GM19452 (cell line): ENCODE data around the gene FNDC7.
"Not testable (repeated sequence)": the region's sequence is repeated elsewhere in the genome, so short reads cannot be mapped to it uniquely, and the experiment has no call there.

ENCODE experiments used
- ATAC-seq: cut with Tn5 transposase; IDR thresholded peaks from one replicate; pipeline ENCODE4 v1.9.1; 2021; ENCODE audit not compliant: unreplicated experiment

Gene FNDC7

DNA sequence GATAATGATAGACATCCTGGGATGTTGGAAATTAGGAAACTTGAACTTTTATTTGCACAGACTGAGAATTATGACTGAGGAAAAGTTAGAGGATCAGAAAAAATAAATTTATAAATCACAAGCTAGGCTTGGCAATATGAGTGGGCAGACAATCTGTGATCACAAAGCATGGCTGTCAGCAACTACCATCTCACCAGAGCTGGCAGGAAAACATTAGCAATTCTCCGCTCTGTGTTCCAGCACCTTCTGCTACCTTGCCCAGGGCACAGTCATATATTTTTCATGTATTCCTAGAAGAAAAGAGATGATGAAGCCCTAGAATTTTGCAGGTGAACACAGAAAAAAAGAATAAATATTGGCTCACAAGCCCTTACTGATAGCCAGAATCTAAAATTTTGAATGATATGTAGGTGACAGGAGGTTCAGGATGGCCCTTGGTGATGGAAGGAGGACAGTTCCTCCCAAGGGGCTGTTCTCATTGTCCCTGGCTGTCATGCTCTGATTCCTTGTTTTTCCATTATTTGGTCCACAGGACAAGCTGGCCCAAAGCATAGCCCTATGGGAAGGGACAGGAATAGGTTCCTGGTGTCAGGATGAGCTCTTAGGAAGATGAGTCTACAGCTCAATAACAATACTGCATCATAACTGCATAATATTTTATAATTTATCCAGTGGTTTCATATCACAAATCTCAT lies 21.6 kb downstream of the FNDC7 start:
- ATAC-seq = no peak

DNA sequence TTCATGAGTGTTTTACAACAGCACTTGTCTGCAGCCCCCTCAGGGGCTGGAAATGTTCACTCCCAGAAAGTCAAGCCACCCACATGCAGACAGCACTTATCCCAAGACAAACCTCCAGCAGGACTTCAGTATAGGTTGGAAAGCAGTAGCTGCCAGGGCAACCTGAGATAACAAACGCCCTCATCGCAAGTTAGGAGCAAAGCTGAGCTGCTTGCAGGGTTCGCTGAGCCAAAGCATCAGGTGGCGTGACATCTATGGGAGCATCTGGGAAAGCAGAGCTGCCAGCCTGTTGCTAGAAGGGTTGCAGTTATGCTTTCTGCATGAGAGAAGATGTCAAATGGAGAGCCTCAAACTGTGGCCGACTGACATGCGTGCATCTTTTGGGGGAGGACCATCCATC lies 29.5 kb downstream of the FNDC7 start:
- no peak for ATAC-seq

DNA sequence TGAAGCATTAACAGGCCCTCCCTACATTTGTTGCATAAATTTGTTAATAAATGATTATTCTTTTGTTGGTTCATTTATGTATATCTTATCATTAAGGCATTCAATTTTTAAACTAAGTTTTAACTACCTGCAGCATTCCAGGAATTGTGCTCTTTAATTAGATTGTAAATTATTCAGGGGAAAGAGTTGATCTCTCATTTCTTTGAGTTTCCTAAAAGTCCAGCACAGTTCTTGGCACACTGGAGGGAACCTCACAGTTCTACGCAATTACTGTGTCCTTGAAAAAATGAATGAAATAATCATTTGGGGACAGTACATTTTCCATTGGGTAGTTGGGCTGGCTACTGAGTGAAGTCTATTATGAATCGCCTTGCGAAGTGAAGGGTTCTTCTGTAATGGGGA lies 33.3 kb downstream of the FNDC7 start:
- ATAC-seq = no peak

DNA sequence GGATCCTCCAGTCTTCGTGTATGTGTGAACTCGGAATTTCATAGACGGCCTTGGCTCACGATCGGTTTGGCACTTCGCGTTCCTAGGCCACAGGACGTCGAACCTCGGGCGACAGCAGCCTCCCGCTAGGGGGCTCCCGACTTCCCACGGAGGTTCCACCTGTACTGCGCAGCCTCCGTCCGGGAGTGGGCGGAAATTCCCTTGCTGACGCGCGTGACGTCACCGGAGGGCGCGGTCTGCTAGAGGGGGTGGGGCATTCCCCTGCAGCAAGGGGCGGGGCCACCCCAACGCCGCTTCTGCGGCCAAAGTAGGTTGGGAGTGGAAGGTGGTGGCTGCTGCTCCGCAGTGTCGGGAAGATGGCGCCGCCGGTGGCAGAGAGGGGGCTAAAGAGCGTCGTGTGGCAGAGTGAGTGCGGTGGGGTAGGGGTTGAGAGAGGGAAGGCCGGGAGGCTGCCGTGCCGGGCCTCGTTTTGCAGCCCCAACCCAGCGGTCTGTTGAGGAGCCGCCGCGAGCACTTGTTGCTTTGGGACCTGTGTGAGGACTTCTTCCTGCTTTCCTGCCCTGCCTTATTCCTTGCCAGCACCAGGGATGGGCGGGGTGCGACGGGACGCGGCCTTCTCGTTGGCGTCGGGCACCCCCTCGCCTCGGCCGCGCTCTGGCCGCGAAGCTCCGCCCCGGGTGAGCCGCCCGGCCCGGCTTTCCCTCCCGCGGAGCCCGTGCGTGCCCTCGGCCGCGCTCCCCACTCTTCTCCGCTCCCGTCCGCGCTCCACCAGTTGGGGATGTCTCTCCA lies 33.9 kb downstream of the FNDC7 start, which contains the start of gene STXBP3:
STXBP3 (plus strand) TSS at position 293 of the 789 bp plus-strand sequence; CDS start at position 357, 64 bp downstream.
- peak; percentile 93 for ATAC-seq

DNA sequence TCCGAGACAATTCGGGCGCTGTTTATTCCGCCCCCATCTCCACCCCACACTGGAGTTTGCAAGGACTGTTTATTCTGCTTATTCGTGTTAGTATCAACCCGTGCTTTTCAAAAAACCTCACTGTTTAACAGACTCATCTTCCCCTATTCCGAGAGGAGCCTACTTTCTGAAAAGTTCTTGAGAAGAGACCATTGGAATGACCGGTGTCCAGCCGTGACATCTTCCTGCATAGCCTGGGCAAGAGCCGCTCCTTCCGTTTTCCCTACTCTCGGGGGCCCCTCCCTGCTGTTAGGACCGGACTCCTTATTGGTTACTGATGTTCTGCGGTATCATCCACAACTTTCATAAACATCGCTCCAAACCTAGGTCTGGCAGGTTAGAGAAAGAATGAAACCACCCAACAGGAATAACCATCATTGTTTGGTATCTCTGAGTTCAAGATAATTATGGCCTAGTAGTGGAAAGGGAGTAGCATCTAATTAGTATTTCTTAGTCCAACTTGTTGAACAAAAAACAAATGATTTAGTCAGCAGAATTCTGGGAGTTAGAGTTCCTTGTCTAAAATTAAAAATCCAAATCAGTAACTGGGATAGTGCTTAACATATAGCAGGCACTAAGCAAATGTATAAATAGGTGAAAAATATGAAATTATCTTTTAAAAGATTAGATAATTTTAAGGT lies 34.6 kb downstream of the FNDC7 start:
- peak; percentile 19 for ATAC-seq

DNA sequence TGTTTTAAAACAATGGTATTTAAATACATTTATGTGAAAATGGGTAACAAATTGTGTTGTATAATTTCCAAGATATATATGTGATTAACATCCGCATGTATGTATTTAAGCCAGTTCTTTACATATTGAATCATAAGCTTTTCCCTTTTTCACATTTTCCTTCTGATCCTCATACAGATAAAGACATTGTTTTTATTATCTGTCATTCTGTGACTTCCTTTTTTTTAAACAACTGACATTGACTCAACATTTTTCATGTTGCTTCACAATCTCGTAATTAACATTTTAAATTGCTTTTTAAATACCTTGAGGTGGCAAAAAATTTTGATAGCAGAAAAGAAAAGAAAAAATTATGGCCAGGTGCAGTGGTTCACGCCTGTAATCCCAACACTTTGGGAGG lies 35.2 kb downstream of the FNDC7 start:
- no peak for ATAC-seq

DNA sequence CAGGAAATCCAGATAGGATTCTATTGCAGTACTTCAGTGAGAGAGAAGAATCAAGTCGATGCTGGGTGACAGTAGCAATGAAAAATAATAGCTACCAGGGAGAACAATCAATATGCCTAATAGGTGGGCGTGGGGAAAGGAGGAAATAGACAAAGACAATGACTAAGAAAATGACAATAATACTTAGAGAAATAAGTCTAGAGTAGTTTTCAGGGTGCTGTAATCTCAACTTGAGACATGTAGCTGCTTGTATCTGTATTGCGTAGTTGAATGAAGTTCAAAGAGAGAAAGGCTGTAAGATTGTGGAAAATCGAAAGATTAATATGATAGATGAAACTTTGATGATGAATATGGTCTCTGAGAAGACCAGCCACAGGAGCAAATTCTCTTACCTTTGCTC lies 36.4 kb downstream of the FNDC7 start:
- no peak for ATAC-seq

DNA sequence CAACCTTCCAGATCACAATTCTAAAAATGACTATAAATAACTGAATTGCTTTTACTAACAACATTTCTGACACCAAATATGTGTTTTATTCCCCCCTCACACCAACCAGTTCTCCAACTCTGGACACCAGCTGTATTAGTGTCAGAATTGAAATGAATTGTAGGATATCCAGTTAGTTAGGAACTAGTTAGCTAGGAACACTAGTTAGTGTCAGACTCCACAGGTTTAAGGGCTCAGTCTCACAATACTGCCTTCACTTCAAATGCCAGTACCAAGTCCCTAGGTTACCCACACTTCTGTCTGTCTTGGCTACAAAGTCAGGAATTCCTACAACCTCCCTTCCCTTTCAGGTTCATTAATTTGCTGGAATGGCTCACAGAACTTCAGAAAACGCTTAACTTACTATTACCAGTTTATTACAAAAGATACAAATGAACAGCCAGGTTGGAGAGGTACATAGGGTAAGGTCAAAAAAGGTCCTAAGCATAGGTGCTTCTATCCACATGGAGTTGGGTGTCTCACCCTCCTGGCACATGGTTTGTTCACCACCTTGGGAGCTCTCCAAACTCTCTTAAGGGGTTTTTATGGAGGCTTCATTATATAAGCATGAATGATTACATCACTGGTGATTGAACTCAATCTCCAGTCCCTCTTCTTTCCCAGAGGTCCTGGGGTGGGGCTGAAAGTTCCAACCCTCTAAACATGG lies 37.9 kb downstream of the FNDC7 start:
- no peak for ATAC-seq

DNA sequence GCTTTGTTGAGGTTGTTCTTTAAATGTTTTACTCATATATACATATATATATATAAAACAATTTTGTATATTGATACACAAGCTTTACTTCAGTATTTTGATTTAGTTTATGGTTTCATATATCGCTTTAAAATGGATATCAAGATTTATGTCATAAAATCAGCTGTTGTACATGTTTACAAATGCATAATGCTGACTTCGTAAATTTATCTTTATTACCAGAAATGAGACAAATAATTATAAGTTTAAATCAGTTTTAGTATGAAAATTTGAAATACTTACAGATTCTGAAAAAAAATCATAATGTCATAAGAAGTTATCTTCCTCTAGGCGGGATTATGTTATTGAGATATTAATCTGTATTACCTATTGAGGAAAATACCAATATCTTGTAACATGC lies 40.7 kb downstream of the FNDC7 start:
- ATAC-seq = no peak

DNA sequence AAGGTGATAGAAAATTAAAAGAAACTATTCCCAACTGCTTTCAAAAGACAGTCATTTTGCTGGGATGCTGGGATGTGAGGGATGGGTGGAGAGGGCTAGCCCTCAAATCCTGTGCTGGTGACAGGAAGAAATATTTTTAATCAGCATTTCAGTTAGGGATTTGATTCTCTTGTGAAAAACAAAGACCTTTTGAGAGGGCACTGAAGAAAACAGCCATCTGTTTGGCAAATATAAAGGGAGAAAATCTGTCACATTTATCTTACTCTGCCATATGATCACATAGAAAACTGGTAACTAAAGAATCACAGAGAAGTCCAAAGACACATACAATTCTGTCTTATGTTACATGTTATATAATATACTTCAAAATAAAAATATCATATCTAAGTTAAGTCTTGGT lies 46.1 kb downstream of the FNDC7 start:
- ATAC-seq = no peak

DNA sequence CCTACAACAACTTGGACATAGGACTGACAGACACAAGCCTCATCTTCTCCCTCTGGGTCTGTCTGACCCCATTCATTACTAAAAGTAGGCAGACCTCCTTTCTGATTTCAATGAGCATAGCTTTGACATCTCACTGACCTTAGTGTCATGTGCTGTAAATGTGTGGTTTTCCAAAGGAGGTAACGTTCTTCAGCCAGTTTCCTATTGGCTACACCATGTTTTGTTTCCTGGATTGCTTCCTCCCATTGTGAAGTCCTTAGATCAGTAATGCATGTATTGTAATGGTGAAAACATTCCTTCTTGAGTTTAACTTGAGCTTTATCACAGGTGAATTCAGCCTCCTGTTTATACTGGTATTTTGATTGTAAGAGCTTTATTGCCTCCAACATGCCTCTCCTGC lies 54.4 kb downstream of the FNDC7 start:
- ATAC-seq = no peak

DNA sequence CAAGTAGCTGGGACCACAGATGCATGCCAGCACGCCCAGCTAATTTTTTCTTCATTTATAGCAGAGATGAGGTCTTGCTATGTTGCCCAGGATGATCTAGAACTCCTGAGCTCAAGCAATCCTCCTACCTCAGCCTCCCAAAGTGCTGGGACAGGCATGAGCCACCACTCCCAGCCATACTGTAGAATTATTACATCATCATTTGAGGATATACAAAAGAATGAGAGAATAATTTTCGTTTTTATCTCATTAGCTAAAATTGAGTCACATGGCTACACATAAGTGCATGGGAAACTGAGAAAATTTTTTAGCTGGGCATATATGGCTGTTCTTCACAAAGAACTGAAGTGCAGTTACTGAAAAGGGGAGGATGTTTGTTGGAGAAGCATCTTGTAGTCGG lies 55.0 kb downstream of the FNDC7 start:
- ATAC-seq = no peak

DNA sequence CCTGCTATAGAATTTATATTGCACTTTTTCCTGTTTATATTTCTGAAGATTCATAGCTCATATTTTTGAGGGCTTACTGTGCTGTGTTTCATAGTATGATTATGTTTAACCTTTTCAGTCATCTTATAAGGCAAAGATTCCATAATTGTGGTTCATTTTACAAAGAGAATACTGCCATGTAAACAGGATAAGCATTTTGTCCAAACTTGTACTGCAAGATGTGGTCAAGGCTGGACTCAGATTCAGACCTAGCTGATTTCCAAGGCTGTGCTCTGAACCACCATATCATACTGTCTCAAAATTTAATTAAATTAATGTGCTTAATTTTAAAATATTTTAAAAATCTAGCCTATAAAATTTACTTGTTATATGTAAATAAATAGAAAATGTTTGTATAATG lies 65.1 kb downstream of the FNDC7 start:
- no peak for ATAC-seq

DNA sequence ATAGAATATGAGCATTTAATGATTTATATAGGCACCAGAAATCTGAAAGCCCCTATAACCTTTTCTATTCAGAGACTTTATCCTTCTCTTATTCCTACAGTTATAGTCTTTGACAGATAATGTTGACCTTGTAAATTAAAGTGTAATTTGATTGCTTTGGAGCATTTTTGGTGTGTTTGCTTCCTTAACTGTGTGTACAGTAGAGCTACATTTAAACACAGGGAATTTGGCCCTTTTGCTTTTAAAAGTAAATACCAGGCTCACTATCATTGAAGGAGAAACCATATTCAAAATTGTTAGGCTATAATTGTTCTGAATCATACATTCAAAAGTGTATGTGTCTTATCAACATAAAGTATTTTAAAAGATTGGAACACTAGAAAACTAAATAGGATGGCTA lies 66.7 kb downstream of the FNDC7 start:
- no peak for ATAC-seq

DNA sequence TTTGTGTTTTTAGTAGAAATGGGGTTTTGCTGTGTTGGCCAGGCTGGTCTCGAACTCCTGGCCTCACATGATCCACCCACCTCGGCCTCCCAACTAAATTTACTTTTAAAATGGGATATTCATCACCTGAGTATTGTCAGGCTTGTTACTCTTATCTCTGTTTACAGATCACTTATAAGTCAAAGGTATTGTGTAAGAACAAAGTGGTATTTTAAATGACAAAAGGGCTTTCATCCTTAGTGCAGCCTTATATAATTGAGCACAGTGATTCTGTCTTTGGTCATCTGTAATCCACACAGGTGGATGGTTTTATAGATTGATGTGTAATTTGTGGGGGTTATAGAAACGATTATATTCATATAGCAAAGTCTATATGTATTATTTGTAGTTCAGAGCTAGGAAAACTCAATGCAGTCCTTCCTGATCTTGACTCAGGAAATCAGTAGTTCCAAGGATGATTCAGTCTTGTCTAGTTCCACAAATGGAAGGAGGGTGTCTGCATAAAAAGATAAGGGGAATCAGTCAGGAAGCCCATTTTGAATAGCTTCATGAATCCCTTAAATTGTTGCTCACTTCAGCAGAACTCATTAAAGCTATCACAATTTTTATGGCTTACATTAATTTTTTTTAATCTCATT lies 68.3 kb downstream of the FNDC7 start:
- no peak for ATAC-seq

DNA sequence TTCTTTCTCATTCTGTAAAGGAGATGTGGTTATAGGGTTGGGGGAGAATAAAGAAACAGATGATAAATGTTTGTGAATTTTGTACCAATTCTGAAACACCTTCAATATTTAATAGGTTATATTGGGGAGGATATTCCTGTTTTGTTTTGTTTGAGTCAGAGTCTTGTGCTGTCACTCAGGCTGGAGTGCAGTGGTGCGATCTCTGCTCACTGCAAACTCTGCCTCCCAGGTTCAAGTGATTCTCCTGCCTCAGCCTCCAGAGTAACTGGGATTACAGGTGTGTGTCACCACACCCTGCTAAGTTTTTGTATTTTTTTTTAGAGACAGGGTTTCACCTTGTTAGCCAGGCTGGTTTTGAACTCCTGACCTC lies 68.9 kb downstream of the FNDC7 start:
- not testable (repeated sequence) for ATAC-seq

DNA sequence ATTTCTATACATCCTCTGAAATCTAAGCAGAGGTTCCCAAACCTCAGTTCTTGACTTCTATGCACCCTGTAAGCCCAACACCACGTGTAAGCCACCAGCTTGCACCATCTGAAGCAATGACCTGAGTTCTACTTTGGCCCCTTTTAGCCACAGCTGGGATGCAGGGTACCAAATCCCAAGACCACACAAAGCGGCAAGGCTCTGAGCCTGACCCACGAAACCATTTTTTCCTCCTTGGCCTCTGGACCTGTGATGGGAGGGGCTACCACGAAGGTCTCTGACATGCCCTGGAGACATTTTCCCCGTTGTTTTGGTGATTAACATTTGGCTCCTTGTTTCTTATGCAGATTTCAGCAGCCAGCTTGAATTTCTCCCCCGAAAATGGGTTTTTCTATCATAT lies 72.6 kb downstream of the FNDC7 start:
- ATAC-seq = no peak

DNA sequence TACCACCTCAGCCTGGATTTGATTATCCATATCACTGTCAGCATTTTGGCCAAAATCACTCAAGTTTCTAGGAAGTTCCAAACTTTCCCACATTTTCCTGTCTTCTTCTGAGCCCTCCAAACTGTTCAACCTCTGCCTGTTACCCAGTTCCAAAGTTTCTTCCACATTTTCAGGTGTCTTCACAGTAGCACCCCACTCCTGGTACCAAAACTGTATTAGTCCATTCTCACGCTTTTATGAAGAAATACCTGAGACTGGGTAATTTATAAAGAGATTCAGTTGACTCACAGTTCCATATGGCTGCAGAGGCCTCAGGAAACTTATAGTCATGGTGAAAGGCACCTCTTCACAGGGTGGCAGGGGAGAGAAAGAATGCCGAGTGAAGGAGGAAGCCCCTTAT lies 73.2 kb downstream of the FNDC7 start:
- no peak for ATAC-seq

DNA sequence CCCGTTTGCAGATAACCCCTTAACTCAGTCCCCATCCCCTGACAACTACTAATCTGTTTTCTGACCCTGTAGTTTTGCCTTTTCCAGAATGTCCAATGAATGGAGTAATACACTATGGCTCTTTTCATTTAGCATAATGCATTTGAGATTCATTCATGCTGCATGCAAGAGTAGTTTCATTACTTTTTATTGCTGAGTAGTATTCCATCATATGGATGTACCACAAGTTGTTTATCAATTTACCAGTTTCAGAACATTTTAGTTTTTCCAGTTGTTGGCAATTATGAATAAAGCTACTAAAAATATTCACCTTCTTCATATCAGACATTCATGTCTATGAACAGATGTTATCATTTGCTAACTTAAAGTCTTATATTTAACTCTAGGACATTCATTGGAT lies 79.1 kb downstream of the FNDC7 start:
- no peak for ATAC-seq
